NCI-H524 treated with DMSO at 0.1 percent for 48 hours (cell line): ENCODE measurements around the gene SERPINB12.

Experiments used
- DNase-seq: peaks from one replicate; lab custom pipeline; 2025; lab: John Stamatoyannopoulos, UW

Gene SERPINB12

GRCh38 chr18:63542069-63542468 is at the start of gene SERPINB12:
SERPINB12 (plus strand) TSS chr18:63542369; CDS start chr18:63556160, 13,791 bp downstream.
- no peak for DNase-seq

GRCh38 chr18:63492851-63493250 is 49.3 kb upstream of the SERPINB12 start:
- no peak for DNase-seq

GRCh38 chr18:63495675-63496074 is 46.5 kb upstream of the SERPINB12 start:
- DNase-seq, result no peak

GRCh38 chr18:63505566-63506335 is 36.4 kb upstream of the SERPINB12 start:
- no peak for DNase-seq

GRCh38 chr18:63506336-63506646 is 35.9 kb upstream of the SERPINB12 start:
- DNase-seq, result no peak

GRCh38 chr18:63508596-63508995 is 33.6 kb upstream of the SERPINB12 start:
- DNase-seq, result no peak

- no peak for DNase-seq
Observed at GRCh38 chr18:63511285-63511684, 30.9 kb upstream of the SERPINB12 start.

- no peak for DNase-seq
Observed at GRCh38 chr18:63514326-63514725, 27.8 kb upstream of the SERPINB12 start.

- DNase-seq, result no peak
Observed at GRCh38 chr18:63514888-63515678, 27.1 kb upstream of the SERPINB12 start.

- DNase-seq, result no peak
Observed at GRCh38 chr18:63515801-63516200, 26.4 kb upstream of the SERPINB12 start.

GRCh38 chr18:63518178-63519012 is 23.8 kb upstream of the SERPINB12 start:
- DNase-seq, result peak; percentile 18

- no peak for DNase-seq
Observed at GRCh38 chr18:63520053-63520685, 22.0 kb upstream of the SERPINB12 start.

- no peak for DNase-seq
Observed at GRCh38 chr18:63523660-63524059, 18.5 kb upstream of the SERPINB12 start.

- no peak for DNase-seq
Observed at GRCh38 chr18:63527251-63527650, 14.9 kb upstream of the SERPINB12 start.

- DNase-seq, result no peak
Observed at GRCh38 chr18:63528863-63529492, 13.2 kb upstream of the SERPINB12 start.

GRCh38 chr18:63532471-63532870 is 9.7 kb upstream of the SERPINB12 start:
- no peak for DNase-seq

GRCh38 chr18:63534615-63535014 is 7.6 kb upstream of the SERPINB12 start:
- no peak for DNase-seq

- no peak for DNase-seq
Observed at GRCh38 chr18:63539904-63540510, 2.2 kb upstream of the SERPINB12 start.

- no peak for DNase-seq
Observed at GRCh38 chr18:63544017-63544416, 1.8 kb downstream of the SERPINB12 start.

GRCh38 chr18:63545000-63545399 is 2.8 kb downstream of the SERPINB12 start:
- no peak for DNase-seq

- DNase-seq, result no peak
Observed at GRCh38 chr18:63550068-63550467, 7.9 kb downstream of the SERPINB12 start.
